HepG2 (cell line): ENCODE measurements around the gene PCIF1. TPM values are rescaled to one million over a fixed set of nuclear protein-coding genes. Genes with fewer than 3 reads are reported as not detected.

Source experiments
- EHMT2 ChIP-seq: fragments of 200-600 bp; sonication (generic); IDR thresholded peaks from 2 replicates; pipeline ENCODE4 v1.7.0; 2017; ENCODE audit warnings: antibody characterized with exemption, low read depth, low read length, borderline replicate concordance
- HMG20B ChIP-seq: conservative IDR thresholded peaks from 2 replicates; pipeline ENCODE4 v1.6.1; 2016; ENCODE audit warnings: missing genetic modification reagents, missing compliant biosample characterization
- HNRNPUL1 ChIP-seq: fragments of 200-400 bp; formaldehyde crosslinking; IDR thresholded peaks from 2 replicates; pipeline ENCODE4 v1.6.1; 2017; ENCODE audit warnings: low read depth, mild to moderate bottlenecking, low read length, moderate library complexity
- HOMEZ ChIP-seq: IDR thresholded peaks from 2 replicates; pipeline ENCODE4 v1.6.1; 2016; ENCODE audit warnings: low read depth
- ISX ChIP-seq: sonication (generic); formaldehyde crosslinking; conservative IDR thresholded peaks from 2 replicates; pipeline ENCODE4 v1.5.0; 2020; ENCODE audit warnings: missing genetic modification reagents
- KMT2B ChIP-seq: IDR thresholded peaks from 2 replicates; pipeline ENCODE4 v1.6.1; 2016; ENCODE audit warnings: missing genetic modification reagents, missing compliant biosample characterization
- MED13 ChIP-seq: sonication (generic); formaldehyde crosslinking; IDR thresholded peaks from 2 replicates; pipeline ENCODE4 v1.5.0; 2020; ENCODE audit warnings: missing genetic modification reagents
- MEF2D ChIP-seq: sonication (generic); formaldehyde crosslinking; IDR thresholded peaks from 2 replicates; pipeline ENCODE4 v1.5.1; 2020; ENCODE audit warnings: mild to moderate bottlenecking, missing genetic modification reagents
- NFKB2 ChIP-seq: sonication (generic); formaldehyde crosslinking; IDR thresholded peaks from 2 replicates; pipeline ENCODE4 v1.4.0; 2020; ENCODE audit warnings: missing genetic modification reagents, borderline replicate concordance
- NKX3-1 ChIP-seq: sonication (generic); formaldehyde crosslinking; IDR thresholded peaks from 2 replicates; pipeline ENCODE4 v1.5.0; 2020; ENCODE audit warnings: missing genetic modification reagents
- PAWR ChIP-seq: sonication (generic); formaldehyde crosslinking; IDR thresholded peaks from 2 replicates; pipeline ENCODE4 v1.4.0; 2020; ENCODE audit warnings: missing genetic modification reagents, mild to moderate bottlenecking, borderline replicate concordance
- PITX1 ChIP-seq: sonication (generic); formaldehyde crosslinking; IDR thresholded peaks from 2 replicates; pipeline ENCODE4 v1.5.1; 2020; ENCODE audit warnings: mild to moderate bottlenecking, missing genetic modification reagents
- PTBP1 ChIP-seq: fragments of 200-400 bp; formaldehyde crosslinking; IDR thresholded peaks from 2 replicates; pipeline ENCODE4 v1.6.1; 2018; ENCODE audit warnings: low read length, low read depth; ENCODE audit not compliant: poor library complexity, severe bottlenecking
- RAD21 ChIP-seq: fragments of 450-650 bp; formaldehyde crosslinking; IDR thresholded peaks from 2 replicates; pipeline ENCODE4 v1.5.0; 2020; ENCODE audit warnings: mild to moderate bottlenecking
- SATB2 ChIP-seq: sonication (generic); formaldehyde crosslinking; IDR thresholded peaks from 2 replicates; pipeline ENCODE4 v1.5.0; 2020; ENCODE audit warnings: missing genetic modification reagents
- SMARCE1 ChIP-seq: fragments of 450-650 bp; IDR thresholded peaks from 2 replicates; pipeline ENCODE4 v1.6.1; 2017; ENCODE audit warnings: borderline replicate concordance
- STAG1 ChIP-seq: sonication (generic); formaldehyde crosslinking; IDR thresholded peaks from 2 replicates; pipeline ENCODE4 v1.4.0; 2020; ENCODE audit warnings: missing genetic modification reagents
- YEATS2 ChIP-seq: sonication (generic); formaldehyde crosslinking; IDR thresholded peaks from 2 replicates; pipeline ENCODE4 v1.4.0; 2020; ENCODE audit warnings: missing genetic modification reagents, borderline replicate concordance
- ZBTB39 ChIP-seq: sonication (generic); formaldehyde crosslinking; IDR thresholded peaks from 2 replicates; pipeline ENCODE4 v1.5.0; 2020; ENCODE audit warnings: missing genetic modification reagents
- ZNF530 ChIP-seq: sonication (generic); formaldehyde crosslinking; IDR thresholded peaks from 2 replicates; pipeline ENCODE4 v1.5.0; 2020; ENCODE audit warnings: low read depth, mild to moderate bottlenecking, missing genetic modification reagents
- ZNF598 ChIP-seq: sonication (generic); formaldehyde crosslinking; IDR thresholded peaks from 2 replicates; pipeline ENCODE4 v1.5.1; 2020; ENCODE audit warnings: mild to moderate bottlenecking, missing genetic modification reagents, borderline replicate concordance
- polyA plus RNA-seq, 8 experiments: library from polyadenylated mRNA; depleted of rRNA in 3 of 8; stranded (reverse) in 7 of 8; unstranded in 1 of 8; fragments of >200 nt; fragmentation: Illumina TruSeq in 4 of 8; extraction: Trizol in 4 of 8; gene quantifications; 2 replicates each; pipeline versions ENCODE4 v1.2.1 to v1.2.3, GENCODE V29; 2011 to 2016; ENCODE audit warnings: low read depth in 4 of 8, missing spikeins in 1 of 8, mixed read lengths in 1 of 8; ENCODE audit not compliant: insufficient read depth in 1 of 8
- total RNA-seq, 5 experiments: library from RNA; depleted of rRNA; stranded (reverse); fragments of >200 nt; fragmentation: Illumina TruSeq; extraction: Trizol; gene quantifications; 2 replicates each; pipeline ENCODE4 v1.2.3, GENCODE V29; 2016; ENCODE audit warnings: low read depth in 1 of 5
- TF ChIP-seq, protein P1 (sequence below): sonication (generic); formaldehyde crosslinking; IDR thresholded peaks from 2 replicates; pipeline ENCODE4 v1.8.0; 2022; ENCODE audit warnings: mild to moderate bottlenecking, missing genetic modification reagents, moderate library complexity
- TF ChIP-seq, protein P2 (sequence below): sonication (generic); formaldehyde crosslinking; conservative IDR thresholded peaks from 2 replicates; pipeline ENCODE4 v1.5.0; 2020; ENCODE audit warnings: missing genetic modification reagents

PCIF1 gene
- total and polyA plus RNA-seq, 2 of the 13 experiments (the other 11 are each of a cell fraction or from before 2014, with no cell fraction given), result 20.9 to 24.4 TPM

DNA sequence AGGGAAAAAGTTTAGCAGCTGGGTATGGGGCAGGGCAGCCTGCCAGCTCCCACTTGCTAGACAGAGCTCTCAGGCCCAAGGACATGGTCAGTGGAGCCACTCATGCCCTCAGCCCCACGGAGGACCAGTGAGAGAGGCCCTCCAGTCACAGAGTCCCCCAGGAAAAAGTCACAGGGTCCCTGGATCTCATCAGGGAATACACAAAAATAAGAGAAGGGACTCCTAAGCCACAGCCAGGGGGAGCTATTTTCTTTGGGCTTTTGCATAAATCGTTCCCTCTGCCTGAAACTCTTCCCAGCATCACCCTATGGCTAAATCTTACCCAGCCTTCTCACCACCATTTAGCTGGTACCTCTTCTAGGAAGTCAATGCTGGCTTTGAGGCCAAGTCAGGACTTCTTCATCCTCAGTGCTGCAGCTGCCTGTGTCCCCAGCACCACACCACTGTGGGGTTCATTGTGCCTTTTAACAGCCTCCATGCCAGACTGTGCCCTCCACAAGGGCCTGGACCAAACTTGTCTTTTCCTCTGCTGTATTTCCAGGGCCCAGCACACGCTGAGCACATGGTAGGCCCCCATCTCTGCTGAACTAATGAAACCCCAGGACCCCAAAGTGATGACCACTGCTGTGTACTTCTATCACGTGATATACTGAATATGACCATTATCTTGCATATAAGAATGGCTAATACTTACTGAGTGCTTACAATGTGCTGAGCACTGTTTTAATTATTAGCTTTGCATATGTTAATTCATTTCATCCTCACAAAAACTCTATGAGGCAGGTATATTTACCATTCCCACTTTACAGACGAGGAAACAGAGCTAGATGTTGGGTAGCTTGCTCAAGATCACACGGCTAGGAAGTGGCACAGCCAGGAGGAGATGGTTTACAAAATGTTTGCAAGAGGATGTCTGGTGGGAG is 35.5 kb downstream of the PCIF1 start (continued):
- TF ChIP-seq HNRNPUL1, result no peak
- no peak for TF ChIP-seq PTBP1
- TF ChIP-seq PAWR (CRISPR knock-in tag), result no peak
- TF ChIP-seq NFKB2 (CRISPR knock-in tag), result 0 out of 2 replicates have a peak, but pooled peaks have one; percentile 32
- TF ChIP-seq KMT2B (CRISPR knock-in tag), result peak; percentile 46; the same call in 1 of the 2 replicates
- TF ChIP-seq RAD21 (CRISPR knock-in tag), result no peak
- no peak for TF ChIP-seq ZBTB39 (CRISPR knock-in tag)
- no peak for TF ChIP-seq HMG20B (CRISPR knock-in tag)
- peak; percentile 71 for TF ChIP-seq MEF2D
- TF ChIP-seq EHMT2, result no peak
- TF ChIP-seq, protein P1, sequence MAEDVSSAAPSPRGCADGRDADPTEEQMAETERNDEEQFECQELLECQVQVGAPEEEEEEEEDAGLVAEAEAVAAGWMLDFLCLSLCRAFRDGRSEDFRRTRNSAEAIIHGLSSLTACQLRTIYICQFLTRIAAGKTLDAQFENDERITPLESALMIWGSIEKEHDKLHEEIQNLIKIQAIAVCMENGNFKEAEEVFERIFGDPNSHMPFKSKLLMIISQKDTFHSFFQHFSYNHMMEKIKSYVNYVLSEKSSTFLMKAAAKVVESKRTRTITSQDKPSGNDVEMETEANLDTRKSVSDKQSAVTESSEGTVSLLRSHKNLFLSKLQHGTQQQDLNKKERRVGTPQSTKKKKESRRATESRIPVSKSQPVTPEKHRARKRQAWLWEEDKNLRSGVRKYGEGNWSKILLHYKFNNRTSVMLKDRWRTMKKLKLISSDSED (CRISPR knock-in tag), result no peak
- TF ChIP-seq MED13 (CRISPR knock-in tag), result no peak
- TF ChIP-seq ISX (CRISPR knock-in tag), result no peak
- peak; percentile 65; the same call in 1 of the 2 replicates for TF ChIP-seq YEATS2
- TF ChIP-seq ZNF598 (CRISPR knock-in tag), result no peak
- no peak for TF ChIP-seq HOMEZ (CRISPR knock-in tag)
- peak; percentile 59 for TF ChIP-seq STAG1 (CRISPR knock-in tag)
- TF ChIP-seq, protein P2, sequence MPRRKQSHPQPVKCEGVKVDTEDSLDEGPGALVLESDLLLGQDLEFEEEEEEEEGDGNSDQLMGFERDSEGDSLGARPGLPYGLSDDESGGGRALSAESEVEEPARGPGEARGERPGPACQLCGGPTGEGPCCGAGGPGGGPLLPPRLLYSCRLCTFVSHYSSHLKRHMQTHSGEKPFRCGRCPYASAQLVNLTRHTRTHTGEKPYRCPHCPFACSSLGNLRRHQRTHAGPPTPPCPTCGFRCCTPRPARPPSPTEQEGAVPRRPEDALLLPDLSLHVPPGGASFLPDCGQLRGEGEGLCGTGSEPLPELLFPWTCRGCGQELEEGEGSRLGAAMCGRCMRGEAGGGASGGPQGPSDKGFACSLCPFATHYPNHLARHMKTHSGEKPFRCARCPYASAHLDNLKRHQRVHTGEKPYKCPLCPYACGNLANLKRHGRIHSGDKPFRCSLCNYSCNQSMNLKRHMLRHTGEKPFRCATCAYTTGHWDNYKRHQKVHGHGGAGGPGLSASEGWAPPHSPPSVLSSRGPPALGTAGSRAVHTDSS, result no peak
- TF ChIP-seq NKX3-1, result no peak
- TF ChIP-seq SMARCE1, result no peak
- TF ChIP-seq PITX1, result peak; percentile 69; the same call in 1 of the 2 replicates
- TF ChIP-seq SATB2 (CRISPR knock-in tag), result no peak
- TF ChIP-seq ZNF530 (CRISPR knock-in tag), result no peak
